MM.1S (cell line): ENCODE data around the gene KIAA1210.

Experiments used
- DNase-seq: peaks from one replicate; pipeline ENCODE4 v3.0.0-alpha.2; 2015
- H2AFZ ChIP-seq: fragments of 300-600 bp; sonication (generic); 2 replicates; pipeline ENCODE4 v1.6.0; 2016; ENCODE audit warnings: antibody characterized with exemption, low read length
- H3F3A ChIP-seq: fragments of 300-600 bp; sonication (generic); 2 replicates; pipeline ENCODE4 v1.6.1; 2016; ENCODE audit warnings: mild to moderate bottlenecking, antibody characterized with exemption, low read length, moderate library complexity, mixed read lengths; ENCODE audit not compliant: insufficient read depth
- H3K27ac ChIP-seq: fragments of 300-600 bp; sonication (generic); 2 replicates; pipeline ENCODE4 v1.5.1; 2016; ENCODE audit warnings: mild to moderate bottlenecking, low read length
- H3K27me3 ChIP-seq: fragments of 300-600 bp; sonication (generic); replicated peaks from 2 replicates; pipeline ENCODE4 v1.6.0; 2016; ENCODE audit warnings: low read length; ENCODE audit not compliant: insufficient read depth
- H3K36me3 ChIP-seq: fragments of 300-600 bp; sonication (generic); replicated peaks from 2 replicates; pipeline ENCODE4 v1.6.1; 2016; ENCODE audit warnings: mild to moderate bottlenecking, low read length, mixed read lengths; ENCODE audit not compliant: insufficient read depth
- H3K4me1 ChIP-seq: fragments of 300-600 bp; sonication (generic); 2 replicates; pipeline ENCODE4 v1.6.1; 2016; ENCODE audit warnings: low read length, mixed read lengths
- H3K4me2 ChIP-seq: fragments of 300-600 bp; sonication (generic); 2 replicates; pipeline ENCODE4 v1.6.0; 2016; ENCODE audit warnings: low read depth, low read length
- H3K4me3 ChIP-seq: fragments of 300-600 bp; sonication (generic); 2 replicates; pipeline ENCODE4 v1.5.1; 2016; ENCODE audit warnings: low read length, mixed read lengths
- H3K79me2 ChIP-seq: fragments of 300-600 bp; sonication (generic); 2 replicates; pipeline ENCODE4 v1.6.1; 2016; ENCODE audit warnings: mixed run types, low read length, mixed read lengths
- H3K9ac ChIP-seq: fragments of 300-600 bp; sonication (generic); 2 replicates; pipeline ENCODE4 v1.6.1; 2016; ENCODE audit warnings: low read length, mixed read lengths
- H3K9me2 ChIP-seq: fragments of 300-600 bp; sonication (generic); replicated peaks from 2 replicates; pipeline ENCODE4 v1.6.1; 2016; ENCODE audit warnings: mild to moderate bottlenecking, low read length, mixed read lengths; ENCODE audit not compliant: insufficient read depth
- H3K9me3 ChIP-seq: fragments of 300-600 bp; sonication (generic); replicated peaks from 2 replicates; pipeline ENCODE4 v1.6.1; 2016; ENCODE audit warnings: mild to moderate bottlenecking, low read length, mixed read lengths; ENCODE audit not compliant: insufficient read depth
- H4K20me1 ChIP-seq: fragments of 300-600 bp; sonication (generic); 2 replicates; pipeline ENCODE4 v1.6.1; 2016; ENCODE audit warnings: mild to moderate bottlenecking, low read length, moderate library complexity, mixed read lengths; ENCODE audit not compliant: insufficient read depth
- EZH2 ChIP-seq: fragments of 300-600 bp; sonication (generic); optimal IDR thresholded peaks from 2 replicates; pipeline ENCODE3; 2017; ENCODE audit warnings: low read depth, mild to moderate bottlenecking, antibody characterized with exemption, low read length, mixed read lengths
- EZH2phosphoT487 ChIP-seq: fragments of 300-600 bp; sonication (generic); IDR thresholded peaks from 2 replicates; pipeline ENCODE4 v1.6.1; 2018; ENCODE audit warnings: antibody characterized with exemption, low read length
- TF ChIP-seq, protein P1 (sequence below): fragments of 300-600 bp; sonication (generic); IDR thresholded peaks from 2 replicates; pipeline ENCODE4 v1.5.1; 2016; ENCODE audit warnings: antibody characterized with exemption, low read length, mixed read lengths

Gene KIAA1210

DNA sequence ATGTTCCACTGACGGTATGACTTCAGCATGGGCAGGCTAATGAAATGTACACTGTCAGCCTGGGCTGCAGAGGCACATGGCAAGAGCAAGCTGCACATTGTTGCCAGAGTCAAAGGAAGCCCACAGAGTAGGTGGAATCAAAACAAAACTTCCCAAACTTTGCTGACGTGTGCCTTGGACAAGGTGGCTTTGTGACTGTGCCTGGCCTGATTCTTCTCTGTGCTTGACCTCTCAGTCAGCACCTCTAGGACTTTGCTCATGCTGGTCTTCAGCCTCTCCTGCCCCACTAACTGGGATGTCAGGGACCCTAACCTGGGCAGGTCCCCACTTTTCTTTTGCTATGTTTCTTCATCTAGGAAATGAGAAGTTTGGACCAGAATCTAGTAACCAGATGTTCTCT, 40.5 kb upstream of the KIAA1210 start:
- H3K9me2 ChIP-seq: no peaks in the 10 kb centered on the region
- H2AFZ ChIP-seq: no peak overlapping the region
- TF ChIP-seq EZH2phosphoT487 (no peak), EZH2 (no peak)
- TF ChIP-seq, protein P1, sequence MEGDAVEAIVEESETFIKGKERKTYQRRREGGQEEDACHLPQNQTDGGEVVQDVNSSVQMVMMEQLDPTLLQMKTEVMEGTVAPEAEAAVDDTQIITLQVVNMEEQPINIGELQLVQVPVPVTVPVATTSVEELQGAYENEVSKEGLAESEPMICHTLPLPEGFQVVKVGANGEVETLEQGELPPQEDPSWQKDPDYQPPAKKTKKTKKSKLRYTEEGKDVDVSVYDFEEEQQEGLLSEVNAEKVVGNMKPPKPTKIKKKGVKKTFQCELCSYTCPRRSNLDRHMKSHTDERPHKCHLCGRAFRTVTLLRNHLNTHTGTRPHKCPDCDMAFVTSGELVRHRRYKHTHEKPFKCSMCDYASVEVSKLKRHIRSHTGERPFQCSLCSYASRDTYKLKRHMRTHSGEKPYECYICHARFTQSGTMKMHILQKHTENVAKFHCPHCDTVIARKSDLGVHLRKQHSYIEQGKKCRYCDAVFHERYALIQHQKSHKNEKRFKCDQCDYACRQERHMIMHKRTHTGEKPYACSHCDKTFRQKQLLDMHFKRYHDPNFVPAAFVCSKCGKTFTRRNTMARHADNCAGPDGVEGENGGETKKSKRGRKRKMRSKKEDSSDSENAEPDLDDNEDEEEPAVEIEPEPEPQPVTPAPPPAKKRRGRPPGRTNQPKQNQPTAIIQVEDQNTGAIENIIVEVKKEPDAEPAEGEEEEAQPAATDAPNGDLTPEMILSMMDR: no peak
- H3K4me1 ChIP-seq: no peaks in the 10 kb centered on the region
- H3K4me2 ChIP-seq: no peak overlapping the region
- H3K4me3 ChIP-seq: no peak overlapping the region
- DNase-seq: no peak
- no peaks in the 10 kb centered on the region for H3K36me3 ChIP-seq
- no peaks in the 10 kb centered on the region for H3F3A ChIP-seq
- H3K9ac ChIP-seq: no peak overlapping the region
- H3K79me2 ChIP-seq: no peaks in the 10 kb centered on the region
- H4K20me1 ChIP-seq: no peaks in the 10 kb centered on the region
- no peak overlapping the region for H3K27ac ChIP-seq
- no peaks in the 10 kb centered on the region for H3K27me3 ChIP-seq
- no peaks in the 10 kb centered on the region for H3K9me3 ChIP-seq

- no peak for DNase-seq
- Histone ChIP-seq H2AFZ (no peak overlapping the region), H3K36me3 (no peaks in the 10 kb centered on the region), H3K79me2 (no peaks in the 10 kb centered on the region), H3K9ac (no peak overlapping the region), H3K4me2 (no peak overlapping the region), H3K27me3 (no peaks in the 10 kb centered on the region), H3K9me3 (no peaks in the 10 kb centered on the region), H3K4me3 (no peak overlapping the region), H4K20me1 (no peaks in the 10 kb centered on the region), H3K27ac (no peak overlapping the region), H3K9me2 (no peaks in the 10 kb centered on the region), H3F3A (no peaks in the 10 kb centered on the region), H3K4me1 (no peaks in the 10 kb centered on the region)
- TF ChIP-seq, protein P1: no peak
Observed at GRCh38 chrX:119158226-119158625, 30.6 kb upstream of the KIAA1210 start.

DNA sequence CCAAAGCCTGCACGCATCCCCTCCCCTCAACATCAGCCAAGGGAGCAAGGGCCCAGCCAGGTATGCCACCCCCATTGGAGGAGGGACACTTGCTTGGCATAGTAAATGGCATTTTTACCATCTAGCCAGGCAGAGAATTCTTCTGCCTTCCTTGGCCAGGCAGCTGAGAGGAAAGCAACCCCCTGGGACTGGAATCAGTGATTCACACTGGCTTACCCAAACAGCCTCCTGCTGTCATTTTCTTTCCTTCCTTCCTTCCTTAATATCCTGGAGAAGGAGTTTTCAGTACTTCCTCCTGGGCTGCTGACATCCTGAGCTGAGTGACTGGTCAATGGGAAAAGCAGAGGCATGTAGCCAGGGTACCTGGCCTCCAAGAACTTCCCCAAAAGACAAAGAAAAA, 28.6 kb upstream of the KIAA1210 start:
- Histone ChIP-seq H3K9me3 (no peaks in the 10 kb centered on the region), H3K27ac (no peak overlapping the region)
- no peak for TF ChIP-seq EZH2phosphoT487
- TF ChIP-seq EZH2: no peak
- TF ChIP-seq, protein P1: no peak

More for the DNA sequence above, 28.6 kb upstream of the KIAA1210 start:
- Histone ChIP-seq H3K9ac (no peak overlapping the region), H2AFZ (no peak overlapping the region), H4K20me1 (no peaks in the 10 kb centered on the region), H3K4me1 (no peaks in the 10 kb centered on the region), H3K4me3 (no peak overlapping the region), H3K36me3 (no peaks in the 10 kb centered on the region), H3K4me2 (no peak overlapping the region), H3K27me3 (no peaks in the 10 kb centered on the region), H3F3A (no peaks in the 10 kb centered on the region), H3K79me2 (no peaks in the 10 kb centered on the region), H3K9me2 (no peaks in the 10 kb centered on the region)
- DNase-seq: no peak
